ENCODE measurements around the gene SIL1. TPM values are rescaled to one million over a fixed set of nuclear protein-coding genes. Genes with fewer than 3 reads are reported as not detected.
A peak's percentile ranks its signal among the peaks of the same experiment; 100 is the strongest.

Gene SIL1
- total and polyA plus RNA-seq, 9 of the 15 experiments (the other 6 are each of a cell fraction or from before 2014, with no cell fraction given) = 1.3 to 30.5 (median 18.1) TPM

DNA sequence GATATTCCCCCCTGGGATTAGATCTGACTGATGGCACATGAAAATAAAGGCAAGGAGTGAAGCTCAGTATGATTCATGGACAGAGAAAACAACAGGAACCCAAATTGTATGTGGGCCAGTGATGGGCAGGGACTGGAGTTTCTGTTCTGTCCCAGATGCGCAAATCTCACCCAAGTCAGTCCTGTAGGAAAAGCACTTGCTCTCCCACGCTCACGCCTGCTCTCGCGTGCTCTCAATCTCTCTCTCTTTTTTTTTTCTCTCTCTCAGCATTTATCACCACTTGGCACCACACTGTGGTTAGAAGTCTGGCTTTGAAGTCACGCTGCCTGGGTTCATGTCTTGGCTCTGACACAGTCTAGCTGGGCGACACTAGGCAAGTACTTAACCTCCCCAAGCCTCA, 216.6 kb downstream of the SIL1 start (continued):
- TF ChIP-seq, protein P1, sequence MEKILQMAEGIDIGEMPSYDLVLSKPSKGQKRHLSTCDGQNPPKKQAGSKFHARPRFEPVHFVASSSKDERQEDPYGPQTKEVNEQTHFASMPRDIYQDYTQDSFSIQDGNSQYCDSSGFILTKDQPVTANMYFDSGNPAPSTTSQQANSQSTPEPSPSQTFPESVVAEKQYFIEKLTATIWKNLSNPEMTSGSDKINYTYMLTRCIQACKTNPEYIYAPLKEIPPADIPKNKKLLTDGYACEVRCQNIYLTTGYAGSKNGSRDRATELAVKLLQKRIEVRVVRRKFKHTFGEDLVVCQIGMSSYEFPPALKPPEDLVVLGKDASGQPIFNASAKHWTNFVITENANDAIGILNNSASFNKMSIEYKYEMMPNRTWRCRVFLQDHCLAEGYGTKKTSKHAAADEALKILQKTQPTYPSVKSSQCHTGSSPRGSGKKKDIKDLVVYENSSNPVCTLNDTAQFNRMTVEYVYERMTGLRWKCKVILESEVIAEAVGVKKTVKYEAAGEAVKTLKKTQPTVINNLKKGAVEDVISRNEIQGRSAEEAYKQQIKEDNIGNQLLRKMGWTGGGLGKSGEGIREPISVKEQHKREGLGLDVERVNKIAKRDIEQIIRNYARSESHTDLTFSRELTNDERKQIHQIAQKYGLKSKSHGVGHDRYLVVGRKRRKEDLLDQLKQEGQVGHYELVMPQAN (IDR thresholded peaks at IDR 0.05; ENCODE audit: borderline replicate concordance) = no peak
- TF ChIP-seq ZNF12 (CRISPR knock-in tag; IDR thresholded peaks at IDR 0.05) = no peak

DNA sequence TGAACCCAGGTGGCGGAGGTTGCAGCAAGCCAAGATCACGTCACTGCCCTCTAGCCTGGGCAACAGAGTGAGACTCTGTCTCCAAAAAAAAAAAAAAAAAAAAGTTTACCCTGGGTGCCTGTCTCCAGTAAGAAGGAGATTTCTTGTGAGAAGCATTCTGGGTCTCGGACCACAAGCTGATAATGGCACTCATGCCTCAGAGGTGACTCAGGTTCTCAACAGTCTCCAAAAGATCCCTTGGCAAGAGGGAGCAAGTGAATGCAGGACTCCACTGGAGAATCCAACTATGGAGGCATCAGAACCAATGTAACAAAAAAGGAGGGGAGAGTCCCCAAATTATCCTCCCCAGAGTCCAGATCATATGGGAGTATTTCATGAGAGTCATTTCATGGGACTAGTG, 217.0 kb downstream of the SIL1 start:
- Histone ChIP-seq H3K27me3 (ENCODE audit: control insufficient read depth in 2 of 2, insufficient read depth in 2 of 2, low read length in 2 of 2) (no peaks in the 10 kb centered on the region; a peak in 1 of 5 replicates), H3K27ac (ENCODE audit: extremely low read depth, low read depth, low read length) (no peak overlapping the region), H3K36me3 (ENCODE audit: control insufficient read depth, insufficient read depth, low read length) (no peaks in the 10 kb centered on the region), H3K79me2 (ENCODE audit: control insufficient read depth, insufficient read depth, low read length) (no peaks in the 10 kb centered on the region), H3K9me3 (replicated peaks; ENCODE audit: control insufficient read depth, insufficient read depth, low read depth, low read length) (no peaks in the 10 kb centered on the region), H3K9me1 (ENCODE audit: control insufficient read depth, insufficient read depth, low read length) (no peaks in the 10 kb centered on the region), H3K4me3 (no peak overlapping the region), H2AFZ (ENCODE audit: low read depth, low read length) (no peak overlapping the region), H4K20me1 (replicated peaks; ENCODE audit: control insufficient read depth, insufficient read depth, low read length) (no peaks in the 10 kb centered on the region), H3K4me1 (replicated peaks in 1 of 2; ENCODE audit: control insufficient read depth in 2 of 2, insufficient read depth in 2 of 2, low read length in 2 of 2) (peaks cover 0 to 22% of the 10 kb centered on the region in 2 experiments; a peak in 3 of 5 replicates), H3K4me2 (ENCODE audit: insufficient read depth, low read length) (no peak overlapping the region), H3K9ac (ENCODE audit: insufficient read depth in 1 of 2, low read depth in 2 of 2, low read length in 2 of 2) (no peak overlapping the region)
- intact Hi-C loops (cut with micrococcal nuclease) = no loop called here
- WGBS (ENCODE audit: insufficient coverage, low coverage, missing lambda C conversion rate) = 84% methylated on average over 3 of the region's 3 CpGs
- DNase-seq (ENCODE audit: extremely low read depth in 1 of 4, low spot score in 3 of 4) (no peak), FAIRE-seq (no peak), ATAC-seq (no peak)
- BruUV-seq (replicated peaks) = no TSS peak
- ChIA-PET CTCF (ENCODE audit: low intra/inter-chr PET ratio) (no interaction called here), POLR2A (no interaction called here)
- in situ Hi-C loops (cut with MboI) = no loop called here
- TF ChIP-seq FOSL1 (tag; conservative IDR thresholded peaks at IDR 0.05) (0 out of 2 replicates have a peak, but pooled peaks have one; percentile 15), ZFP36 (IDR thresholded peaks at IDR 0.05; ENCODE audit: low read depth, low read length, partially characterized antibody) (no peak)
